GM10266 (cell line): ENCODE data around the gene RELB.

Experiments used
- DNase-seq: peaks from one replicate; pipeline ENCODE4 v3.0.0; 2012; ENCODE audit errors: extremely low spot score
- CTCF ChIP-seq: IDR thresholded peaks from 2 replicates; pipeline ENCODE4 v1.5.1; 2012; ENCODE audit warnings: mild to moderate bottlenecking, low read depth; ENCODE audit not compliant: control insufficient read depth, insufficient read depth; ENCODE audit errors: missing control alignments

RELB gene

DNA sequence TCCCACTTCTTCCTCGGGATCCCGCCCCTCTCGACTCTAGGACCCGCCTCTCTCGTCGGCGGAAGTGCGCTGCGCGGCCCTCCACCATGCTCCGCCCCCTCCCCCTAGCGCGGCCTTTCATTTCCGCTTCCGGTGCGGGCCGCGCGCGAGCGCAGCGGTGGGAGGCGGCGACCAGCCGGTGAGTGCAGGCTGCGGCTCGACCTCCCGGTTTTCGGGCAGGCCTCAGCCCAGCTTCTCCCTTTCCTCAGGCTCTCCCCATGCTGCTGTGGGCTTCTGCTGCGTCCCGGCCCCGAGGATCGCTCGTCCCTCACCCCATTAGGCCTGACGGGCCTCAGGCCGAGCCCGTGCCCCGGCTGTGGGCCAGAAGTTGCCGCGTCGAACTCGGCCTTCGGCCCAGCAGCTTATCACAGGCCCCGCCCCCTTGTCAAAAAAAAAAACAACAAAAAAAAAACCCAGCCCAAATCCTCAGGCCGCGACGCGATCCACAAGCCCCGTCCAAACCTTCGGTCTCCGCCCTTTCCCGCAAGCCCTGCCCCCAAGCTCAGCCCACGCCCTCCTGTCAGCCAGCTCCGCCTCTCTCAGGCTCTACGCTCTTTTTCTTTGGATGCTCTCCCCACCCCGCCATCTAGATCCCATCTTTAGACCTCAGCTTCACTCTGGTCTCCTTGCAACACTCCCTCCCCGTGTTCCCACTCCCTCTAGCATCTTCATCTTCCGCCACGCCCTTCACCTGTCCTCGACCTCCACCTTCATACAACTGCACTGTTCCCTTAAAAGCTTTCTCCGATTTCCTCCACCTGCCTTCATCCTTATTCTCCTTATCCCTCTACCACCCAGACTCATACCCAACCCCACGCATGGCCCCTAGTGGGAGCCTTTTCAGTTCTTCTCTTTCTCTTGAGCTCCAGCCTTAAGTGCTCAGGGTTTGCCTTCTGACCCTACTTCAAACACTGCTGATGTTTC is 37.9 kb downstream of the RELB start, which contains the start of gene CLASRP:
Gene CLASRP, plus strand, starts transcription at position 115 of the 963 bp plus-strand sequence. CDS start 1,168 bp downstream, outside the sequence.
- peak; percentile 91 for DNase-seq
- no peak for TF ChIP-seq CTCF

DNA sequence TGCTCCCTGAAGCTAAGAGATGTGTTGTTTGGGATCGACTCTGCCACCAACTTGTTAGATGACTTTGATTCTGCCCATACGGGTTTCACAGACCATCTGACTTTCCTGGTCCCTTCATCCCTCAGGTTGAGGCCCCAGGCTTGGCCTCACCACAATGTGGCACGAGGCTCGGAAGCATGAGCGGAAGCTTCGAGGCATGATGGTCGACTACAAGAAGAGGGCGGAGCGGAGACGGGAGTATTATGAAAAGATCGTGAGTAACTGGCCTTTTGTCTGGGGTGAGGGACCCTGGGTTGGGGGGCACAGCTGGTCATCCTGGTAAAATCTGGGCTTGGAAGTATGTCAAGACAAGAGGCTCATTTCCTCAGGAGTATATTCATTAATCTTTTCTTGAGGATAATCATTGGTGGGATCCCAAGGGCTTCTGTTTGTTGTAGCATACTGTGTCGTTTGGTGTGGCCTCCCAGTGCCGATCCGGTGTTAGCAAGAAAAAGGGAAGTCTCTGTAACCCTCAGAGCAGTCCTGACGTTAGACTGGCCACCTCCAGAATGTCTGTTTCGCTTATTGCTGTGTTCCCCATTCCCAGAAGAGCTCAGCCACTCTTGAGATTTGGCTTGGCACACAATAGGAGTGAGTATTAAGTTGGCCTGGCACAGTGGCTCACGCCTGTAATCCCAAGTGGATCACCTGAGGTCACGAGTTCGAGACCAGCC is 39.0 kb downstream of the RELB start:
- no peak for TF ChIP-seq CTCF
- DNase-seq: no peak

DNA sequence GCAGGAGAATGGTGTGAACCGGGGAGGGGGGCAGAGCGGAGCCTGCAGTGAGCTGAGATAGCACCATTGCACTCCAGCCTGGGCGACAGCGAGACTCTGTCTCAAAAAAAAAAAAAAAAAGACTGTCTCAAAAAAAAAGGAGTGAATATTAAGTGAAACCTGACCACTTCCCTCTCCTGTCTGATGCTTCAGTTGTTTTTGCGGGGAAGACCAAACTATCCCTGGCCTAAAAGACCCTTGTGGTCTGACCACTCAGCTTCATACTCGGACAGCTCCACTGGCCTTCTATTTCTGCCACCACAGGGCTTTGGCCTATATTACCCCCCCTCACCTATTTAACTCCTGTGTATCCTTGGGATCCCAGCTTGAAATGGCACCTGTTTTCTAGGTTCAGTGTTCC is 39.9 kb downstream of the RELB start:
- no peak for DNase-seq
- TF ChIP-seq CTCF: no peak

DNA sequence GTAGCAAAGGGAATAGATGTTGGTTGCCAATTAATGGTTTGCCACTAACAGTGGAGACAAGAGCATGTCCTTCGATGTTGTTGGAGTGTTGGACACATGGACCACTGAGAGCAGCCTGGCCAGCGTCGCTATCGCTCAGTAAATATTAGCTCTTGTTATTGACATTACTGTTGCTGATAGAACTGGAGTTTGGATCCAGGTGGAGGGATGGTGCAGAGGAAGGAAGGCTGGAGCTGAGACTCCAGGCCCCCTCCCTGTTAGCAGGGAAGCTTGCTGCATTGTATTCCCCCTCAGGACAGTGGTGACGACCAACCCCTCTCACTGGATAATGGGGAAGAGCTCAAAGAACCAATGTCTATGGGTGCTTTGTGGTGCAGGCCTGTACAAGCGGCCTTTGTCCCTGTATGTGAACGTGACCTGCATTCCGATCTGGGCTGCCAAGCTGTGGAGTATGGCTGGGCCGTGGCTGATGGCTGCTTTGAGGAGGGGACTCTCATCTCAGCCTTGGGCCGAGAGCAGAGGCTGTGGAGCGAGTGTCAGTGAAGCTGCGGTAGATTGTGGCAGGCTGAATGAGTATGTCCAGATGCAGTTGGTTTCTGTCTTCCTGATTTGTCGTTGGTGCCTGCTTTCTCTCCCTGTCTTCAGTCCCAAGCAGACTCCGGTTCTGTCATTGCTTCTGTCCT is 44.5 kb downstream of the RELB start:
- no peak for TF ChIP-seq CTCF
- DNase-seq: no peak

DNA sequence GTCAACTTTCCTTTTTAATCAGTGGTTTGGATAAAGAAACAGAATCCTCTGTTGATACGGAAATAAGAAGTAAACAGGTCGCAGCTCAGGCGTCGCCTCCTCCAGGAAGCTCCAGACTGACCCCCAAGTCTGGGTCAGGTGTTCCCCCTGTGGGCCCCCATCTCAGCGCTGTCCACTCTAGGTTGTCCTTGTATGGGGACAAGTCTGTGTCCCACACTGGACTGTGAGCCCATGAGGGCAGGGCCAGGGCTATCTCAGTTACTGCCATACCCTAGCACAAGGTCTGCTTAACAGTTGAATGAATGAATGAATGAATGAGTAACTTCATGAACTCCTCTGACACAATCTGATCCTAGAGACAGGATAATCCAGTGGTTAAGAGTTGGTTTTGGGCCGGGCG is 45.1 kb downstream of the RELB start:
- no peak for DNase-seq
- TF ChIP-seq CTCF: no peak

DNA sequence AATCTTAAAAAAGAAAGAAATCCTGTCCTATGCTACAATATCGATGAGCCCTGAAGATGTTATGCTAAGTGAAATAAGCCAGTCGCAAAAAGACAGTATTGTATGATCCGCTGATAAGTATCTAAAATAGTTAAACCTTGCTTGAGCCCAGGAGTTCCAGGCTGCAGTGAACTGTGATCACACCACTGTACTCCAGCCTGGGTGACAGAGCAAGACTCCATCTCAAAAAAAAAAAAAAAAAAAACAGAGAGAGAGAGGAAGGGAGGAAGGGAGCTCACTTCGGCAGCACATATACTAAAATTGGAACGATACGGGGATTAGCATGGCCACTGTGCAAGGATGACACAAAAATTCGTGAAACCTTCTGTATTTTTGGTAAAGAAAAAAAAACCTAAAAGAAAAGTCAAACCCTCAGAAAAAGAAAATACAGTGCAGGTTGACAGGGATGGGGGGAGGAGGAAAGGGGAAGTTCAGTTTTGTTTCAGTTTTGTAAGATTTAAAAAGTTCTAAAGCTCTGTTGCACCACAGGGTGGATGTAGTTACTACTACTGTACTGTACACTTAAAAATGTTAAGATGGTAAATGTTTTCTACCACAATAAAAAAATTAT is 46.0 kb downstream of the RELB start:
- TF ChIP-seq CTCF: no peak
- DNase-seq: peak; percentile 67
